NCI-H2196 treated with DMSO at 0.1 percent for 48 hours (cell line): ENCODE measurements around the gene LMBR1.
"Not testable (repeated sequence)": the region's sequence is repeated elsewhere in the genome, so short reads cannot be mapped to it uniquely, and the experiment has no call there.

Experiments used
- DNase-seq: peaks from one replicate; lab custom pipeline; 2025; ENCODE audit not compliant: unreplicated experiment; lab: John Stamatoyannopoulos, UW

Gene LMBR1

DNA sequence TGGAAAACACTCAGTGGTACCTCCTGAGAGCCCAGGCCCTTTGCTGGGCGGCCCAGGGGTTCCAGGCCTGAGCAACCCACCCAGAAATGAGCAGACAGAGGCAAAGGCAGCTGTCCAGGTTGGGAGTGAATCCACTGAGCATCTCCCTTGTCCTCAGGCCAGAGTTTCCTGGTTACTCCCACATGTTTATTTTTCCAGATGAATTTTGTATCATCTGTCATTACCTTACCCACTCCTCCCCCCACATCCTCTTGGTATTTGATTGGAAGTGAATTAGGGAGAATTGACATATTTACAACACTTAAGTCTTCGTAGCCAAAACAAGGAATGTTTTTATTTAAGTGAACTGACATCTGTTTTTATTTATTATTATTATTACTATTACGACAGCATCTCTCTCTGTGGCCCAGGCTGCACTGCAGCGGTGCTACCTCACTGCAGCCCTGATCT, 13.2 kb upstream of the LMBR1 start:
- no peak for DNase-seq

DNA sequence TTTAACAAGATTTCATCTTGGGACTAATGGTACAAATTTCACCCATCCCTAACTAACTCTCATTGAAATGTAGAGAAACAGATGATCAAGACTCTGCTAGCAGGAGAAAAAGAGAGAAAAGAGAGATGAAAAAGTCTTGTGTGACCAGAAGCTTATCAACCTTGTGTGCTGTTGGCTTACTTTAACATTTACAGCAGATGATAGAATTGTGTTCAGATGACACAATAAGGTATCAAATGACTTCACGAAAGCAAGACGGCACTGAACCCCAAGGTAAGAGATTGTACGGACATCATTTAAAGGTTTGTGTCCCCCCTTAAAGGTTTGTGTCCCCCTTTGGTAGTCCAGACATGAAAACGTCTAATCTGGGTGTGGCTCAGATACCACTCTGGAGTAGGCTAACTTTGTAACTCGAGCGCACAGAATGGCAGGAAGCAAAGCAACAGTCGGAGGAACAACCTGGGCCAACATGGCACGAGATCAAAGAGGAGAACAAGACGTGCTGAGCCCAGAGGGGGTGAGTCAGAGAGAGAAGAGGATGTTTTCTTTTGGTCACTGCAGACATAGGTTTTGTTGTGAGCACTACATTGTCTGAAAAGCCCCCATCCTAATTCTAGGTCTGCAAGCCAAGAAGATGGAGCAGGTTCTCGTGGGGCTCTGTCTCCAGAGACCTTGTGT, 10.4 kb upstream of the LMBR1 start:
- DNase-seq: peak; percentile 36

DNA sequence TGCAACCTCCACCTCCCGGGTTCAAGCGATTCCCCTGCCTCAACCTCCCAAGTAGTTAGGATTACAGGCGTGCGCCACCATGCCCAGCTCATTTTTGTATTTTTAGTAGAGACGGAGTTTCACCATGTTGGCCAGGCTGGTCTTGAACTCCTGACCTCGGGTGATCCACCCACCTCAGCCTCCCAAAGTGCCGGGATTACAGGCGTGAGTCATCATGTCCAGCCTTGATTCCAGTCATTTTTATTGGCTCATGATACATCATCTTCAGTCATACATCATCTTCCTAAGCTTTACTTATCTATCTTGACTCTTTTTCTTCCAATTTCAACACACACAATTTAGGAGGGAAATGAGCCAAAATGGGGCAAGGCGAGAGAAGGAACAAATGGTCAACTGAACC, 7.1 kb upstream of the LMBR1 start:
- not testable (repeated sequence) for DNase-seq

DNA sequence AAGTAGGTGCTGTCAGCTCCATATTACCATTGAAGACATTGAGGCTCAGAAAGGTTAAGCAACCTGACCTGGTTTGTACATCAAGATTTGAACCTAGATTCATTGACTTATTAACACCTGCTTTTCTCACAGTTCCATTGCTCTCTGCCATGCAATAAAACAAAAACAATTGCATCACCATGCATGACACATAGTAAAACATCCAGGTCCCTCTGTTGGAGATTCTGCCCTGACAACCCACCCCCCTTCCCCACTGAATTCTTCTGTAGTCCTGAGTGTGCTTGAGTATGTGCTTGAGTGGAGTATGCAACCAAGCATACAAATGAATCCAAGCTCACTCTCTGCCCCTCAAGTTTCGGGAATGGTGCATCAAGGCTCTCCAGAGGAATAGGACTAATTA, 6.0 kb upstream of the LMBR1 start:
- DNase-seq: no peak

DNA sequence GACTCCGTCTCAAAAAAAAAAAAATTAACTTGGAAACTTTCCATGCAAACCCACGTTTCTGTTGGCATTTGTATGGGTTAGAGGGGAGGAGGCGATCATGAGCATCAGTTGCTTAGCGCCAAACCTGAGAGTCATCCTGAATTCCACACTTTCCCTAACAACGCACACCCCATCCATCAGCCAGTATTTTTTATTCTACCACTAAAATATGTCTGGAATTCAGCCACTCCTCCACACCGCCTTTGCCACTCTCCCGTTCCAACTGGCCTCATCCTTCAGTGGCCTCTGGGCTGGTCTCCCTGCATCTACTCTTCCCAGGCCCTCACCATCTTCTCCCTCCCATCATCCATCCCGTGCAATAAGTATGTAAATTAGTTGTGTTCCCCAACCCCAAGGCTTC, 4.7 kb upstream of the LMBR1 start:
- no peak for DNase-seq

DNA sequence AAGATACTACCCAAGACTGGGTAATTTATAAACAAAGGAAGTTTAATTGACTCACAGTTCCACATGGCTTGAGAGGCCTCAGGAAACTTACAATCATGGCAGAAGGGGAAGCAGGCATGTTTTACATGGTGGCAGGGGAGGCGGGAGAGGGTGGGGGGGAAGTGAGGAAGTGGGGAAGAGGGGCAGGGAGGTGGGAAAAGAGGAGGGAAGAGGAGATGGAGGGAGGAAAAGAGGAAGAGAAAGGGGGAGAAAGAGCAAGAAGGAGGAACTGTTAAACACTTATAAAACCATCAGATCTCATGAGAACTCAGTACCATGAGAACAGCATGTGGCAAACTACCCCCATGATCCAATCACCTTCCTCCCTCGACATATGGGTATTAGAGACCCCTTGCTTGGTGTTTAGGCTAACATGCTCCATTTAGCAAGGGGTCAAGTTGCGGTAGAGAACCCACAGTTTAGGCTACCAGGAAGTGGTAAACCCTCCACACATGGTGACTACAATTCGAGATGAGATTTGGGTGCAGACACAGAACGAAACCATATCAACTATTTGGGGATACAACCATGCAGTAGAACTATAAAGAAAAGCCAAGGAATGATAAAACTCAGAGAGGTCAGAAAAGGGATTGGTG, 3.5 kb upstream of the LMBR1 start:
- DNase-seq: no peak

DNA sequence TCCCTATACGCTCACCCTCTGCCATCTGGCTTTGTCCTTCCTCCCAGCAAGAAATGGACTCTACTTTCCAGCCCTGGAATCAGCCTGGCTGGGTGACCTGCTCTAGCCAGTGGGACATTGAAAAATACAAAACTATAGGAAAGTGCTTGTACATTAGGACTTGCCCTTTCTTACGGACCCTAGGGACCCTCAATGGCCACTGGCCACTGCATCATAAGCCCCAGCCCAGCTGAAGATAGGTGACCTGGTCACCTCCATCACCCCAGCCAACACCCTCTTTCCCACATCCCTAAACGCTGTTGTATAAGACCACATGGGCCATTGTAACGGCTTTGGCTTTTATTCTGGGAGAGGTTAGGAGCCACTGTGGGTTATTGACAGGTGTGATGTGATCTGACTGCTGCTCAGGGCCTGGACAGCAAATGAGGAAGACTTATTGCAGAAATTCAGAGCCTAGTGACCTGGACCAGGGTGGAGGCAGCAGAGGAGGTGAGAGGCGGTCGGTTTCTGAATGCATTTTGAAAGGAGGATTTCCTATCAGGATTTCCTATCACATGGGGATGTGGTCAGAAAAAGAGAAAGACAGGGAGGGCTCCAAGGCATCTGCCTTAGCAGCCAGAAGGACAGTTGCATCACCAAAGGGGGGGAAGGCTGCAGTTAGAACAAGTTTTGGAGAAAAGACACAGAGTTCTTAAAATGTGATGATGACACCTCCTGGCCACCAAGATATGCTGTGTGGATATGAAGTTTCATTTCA, 2.2 kb upstream of the LMBR1 start:
- no peak for DNase-seq

DNA sequence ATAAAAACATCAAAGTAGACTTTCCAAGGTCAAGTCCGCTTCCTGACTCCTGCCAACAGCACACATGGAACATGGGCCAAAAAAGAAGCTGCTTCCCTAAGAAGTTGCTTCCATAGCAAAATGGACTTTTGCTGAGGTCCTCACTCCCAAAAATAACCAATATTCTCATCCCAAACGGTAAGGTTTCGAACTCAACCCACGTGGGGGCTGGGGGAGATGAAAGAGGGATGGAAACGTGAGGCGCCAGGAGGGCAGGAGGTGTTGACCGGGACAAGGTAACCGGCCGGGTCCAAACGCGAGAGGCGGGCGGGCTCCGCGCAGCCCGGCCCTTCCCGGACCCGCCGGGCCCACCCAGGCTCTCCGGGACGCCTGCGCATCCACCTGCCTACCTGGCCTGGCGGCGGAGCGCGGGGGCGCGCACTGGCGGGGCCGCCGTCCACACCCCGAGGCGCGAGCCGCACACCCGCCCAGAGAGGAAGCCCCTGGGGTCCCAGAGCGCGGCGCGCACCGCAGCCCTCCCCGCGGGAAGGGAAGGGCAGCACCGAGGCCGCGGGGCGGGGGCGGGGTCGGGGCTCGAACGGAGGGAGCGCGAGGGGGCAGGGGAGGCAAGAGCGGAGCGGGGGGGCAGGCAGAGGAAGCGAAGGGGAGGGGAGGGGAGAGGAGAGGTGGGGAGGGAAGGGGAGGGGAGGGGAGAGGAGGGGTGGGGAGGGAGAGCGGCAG, 742 bp downstream of the LMBR1 start:
- DNase-seq: no peak

DNA sequence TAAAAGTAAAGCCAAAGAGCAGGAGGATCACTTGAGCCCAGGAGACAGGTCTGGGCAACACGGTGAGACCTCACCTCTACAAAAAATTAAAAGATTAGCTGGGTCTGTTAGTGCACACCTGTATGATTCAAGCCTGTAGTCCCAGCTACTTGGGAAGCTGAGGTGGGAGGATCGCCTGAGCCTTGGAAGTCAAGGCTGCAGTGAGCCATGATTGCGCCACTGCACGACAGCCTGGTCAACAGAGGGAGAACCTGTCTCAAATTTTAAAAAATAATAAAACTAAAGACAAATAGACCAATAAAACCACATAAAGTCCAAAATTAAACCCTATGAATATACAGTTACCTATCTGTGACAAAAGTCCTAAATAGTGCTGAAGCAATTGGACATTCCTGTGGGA, 3.2 kb downstream of the LMBR1 start:
- DNase-seq: no peak

DNA sequence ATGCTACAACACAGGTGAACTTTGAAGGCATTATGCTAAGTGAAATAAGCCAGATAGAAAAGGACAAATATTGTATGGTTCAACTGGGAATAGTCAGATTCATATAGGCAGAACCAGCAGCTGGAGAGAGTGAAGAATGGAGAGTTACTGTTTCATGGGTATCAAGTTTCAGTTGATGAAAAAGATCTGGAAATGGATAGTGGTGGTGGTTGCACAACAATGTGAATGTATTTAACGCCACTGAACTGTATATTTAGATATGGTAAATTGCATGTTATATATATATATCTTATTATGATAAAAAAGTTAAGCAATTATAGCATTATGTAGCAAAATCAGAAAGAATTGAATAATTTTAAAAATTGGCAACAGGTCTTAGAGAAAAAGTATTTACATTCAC, 3.9 kb downstream of the LMBR1 start:
- DNase-seq: no peak

DNA sequence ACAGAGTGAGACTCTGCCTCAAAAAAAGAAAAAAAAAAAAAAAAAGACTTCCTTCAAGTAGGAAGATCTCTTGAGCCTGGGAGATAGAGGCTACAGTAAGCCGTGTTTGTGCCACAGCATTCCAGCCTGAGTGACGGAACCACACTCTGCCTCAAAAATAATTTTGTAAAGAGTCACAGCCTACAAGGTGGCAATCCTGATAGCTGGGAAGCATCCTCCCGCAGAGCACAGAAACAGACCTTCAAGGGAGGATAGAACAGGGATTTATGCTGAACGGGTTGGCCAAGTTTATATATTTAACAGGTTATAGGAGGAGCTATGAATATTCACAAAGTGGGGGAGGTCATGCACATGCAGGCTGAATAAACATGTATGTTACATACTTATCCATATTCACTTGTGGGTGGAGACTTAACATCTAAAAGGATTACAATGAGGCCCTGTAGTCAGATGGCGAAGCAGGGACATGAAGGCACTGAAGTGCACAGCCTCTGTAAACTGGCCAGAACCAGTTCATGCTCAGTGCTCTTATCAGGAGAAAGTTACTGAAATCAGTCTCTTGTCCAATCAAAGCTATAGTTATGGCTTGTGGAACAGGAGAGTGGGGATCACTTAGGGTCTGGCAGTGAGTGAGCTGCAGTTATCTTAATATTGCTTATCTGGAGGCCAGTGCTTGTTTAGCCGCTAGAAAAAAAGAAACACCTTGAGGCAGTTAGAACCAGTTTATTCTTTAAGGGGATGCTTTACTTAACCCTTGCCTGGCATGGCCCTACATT, 6.8 kb downstream of the LMBR1 start:
- no peak for DNase-seq

DNA sequence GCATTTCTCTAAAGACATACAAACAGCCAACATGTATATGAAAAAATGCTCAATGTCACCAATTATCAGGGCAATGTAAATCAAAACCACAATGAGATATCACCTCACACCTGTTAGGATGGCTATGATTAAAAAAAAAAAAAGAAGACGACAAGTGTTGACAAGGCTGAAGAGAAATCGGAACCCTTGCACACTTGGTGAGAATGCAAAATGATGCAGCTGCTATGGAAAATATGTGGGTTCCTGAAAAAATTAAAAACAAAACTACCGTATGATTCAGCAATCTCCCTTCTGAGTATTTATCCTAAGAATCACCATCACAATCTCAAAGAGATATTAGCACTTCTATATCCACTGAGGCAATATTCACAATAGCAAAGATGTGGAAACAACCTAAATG, 11.3 kb downstream of the LMBR1 start:
- DNase-seq: no peak

DNA sequence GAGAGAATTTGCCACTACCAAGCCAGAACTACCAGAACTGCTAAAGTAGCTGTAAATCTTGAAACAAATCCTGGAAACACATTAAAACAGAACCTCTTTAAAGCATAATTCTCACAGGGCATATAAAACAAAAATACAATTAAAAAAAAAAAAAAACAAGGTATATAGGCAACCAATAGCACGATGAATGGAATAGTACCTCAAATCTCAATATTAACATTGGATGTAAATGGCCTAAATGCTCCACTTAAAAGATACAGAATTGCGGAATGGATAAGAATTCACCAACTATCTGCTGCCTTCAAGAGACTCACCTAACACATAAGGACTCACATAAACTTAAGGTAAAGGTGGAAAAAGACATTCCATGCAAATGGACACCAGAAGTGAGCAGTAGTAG, 17.2 kb downstream of the LMBR1 start:
- no peak for DNase-seq

DNA sequence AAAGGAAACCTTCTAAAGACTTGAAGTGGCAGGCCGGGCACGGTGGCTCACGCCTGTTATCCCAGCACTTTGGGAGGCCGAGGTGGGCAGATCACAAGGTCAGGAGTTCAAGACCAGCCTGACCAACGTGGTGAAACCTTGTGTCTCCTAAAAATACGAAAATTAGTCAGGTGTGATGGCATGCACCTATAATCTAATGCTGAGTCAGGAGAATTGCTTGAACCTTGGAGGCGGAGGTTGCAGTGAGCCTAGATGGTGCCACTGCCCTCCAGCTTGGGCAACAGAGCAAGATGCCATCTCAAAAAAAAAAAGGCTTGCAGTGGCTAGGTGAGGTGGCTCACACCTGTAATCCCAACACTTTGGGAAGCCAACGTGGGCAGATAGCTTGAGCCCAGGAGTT, 24.6 kb downstream of the LMBR1 start:
- not testable (repeated sequence) for DNase-seq

DNA sequence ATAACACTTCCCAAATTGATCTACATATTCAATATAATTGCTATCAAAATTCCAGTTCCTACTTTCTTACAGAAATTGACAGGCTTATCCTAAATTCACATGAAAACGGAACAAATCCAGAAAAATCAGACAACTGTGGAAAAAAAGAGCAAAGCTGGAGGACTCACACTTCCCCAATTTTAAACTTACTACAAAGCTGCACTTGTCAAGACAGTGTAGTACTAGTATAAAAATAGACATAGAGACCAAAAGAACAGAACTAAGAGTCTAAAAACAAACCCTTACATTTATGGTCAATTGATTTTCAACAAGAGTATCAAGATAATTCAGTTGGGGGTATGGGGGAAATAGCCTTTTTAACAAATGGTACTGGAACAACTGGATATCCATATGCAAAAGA, 27.5 kb downstream of the LMBR1 start:
- no peak for DNase-seq

DNA sequence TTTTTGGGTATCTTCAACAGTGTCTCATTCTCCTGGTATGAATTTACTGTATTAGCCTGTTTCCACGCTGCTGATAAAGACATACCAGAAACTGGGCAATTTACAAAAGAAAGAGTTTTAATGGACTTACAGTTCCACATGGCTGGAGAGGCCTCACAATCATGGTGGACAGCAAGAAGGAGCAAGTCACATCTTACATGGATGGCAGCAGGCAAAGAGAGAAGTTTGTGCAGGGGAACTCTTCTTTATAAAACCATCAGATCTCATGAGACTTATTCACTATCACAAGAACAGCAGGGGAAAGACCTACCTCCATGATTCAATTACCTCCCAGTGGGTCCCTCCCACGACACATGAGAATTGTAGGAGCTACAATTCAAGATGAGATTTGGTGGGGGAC, 31.0 kb downstream of the LMBR1 start:
- not testable (repeated sequence) for DNase-seq

DNA sequence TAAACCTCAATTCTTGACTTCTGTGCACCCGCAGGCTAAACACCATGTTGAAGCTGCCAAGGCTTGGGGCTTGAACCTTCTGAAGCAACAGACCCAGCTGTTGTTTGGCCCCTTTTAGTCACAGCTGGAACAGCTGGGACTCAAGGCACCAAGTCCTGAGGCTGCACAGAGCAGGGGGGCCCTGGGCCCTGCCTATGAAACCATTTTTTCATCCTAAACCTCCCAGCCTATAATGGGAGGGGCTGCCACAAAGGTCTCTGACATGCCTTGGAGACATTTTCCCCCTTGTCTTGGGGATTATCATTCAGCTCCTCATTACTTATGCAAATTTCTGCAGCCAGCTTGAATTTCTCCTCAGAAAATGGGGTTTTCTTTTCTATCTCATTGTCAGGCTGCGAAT, 31.8 kb downstream of the LMBR1 start:
- no peak for DNase-seq

DNA sequence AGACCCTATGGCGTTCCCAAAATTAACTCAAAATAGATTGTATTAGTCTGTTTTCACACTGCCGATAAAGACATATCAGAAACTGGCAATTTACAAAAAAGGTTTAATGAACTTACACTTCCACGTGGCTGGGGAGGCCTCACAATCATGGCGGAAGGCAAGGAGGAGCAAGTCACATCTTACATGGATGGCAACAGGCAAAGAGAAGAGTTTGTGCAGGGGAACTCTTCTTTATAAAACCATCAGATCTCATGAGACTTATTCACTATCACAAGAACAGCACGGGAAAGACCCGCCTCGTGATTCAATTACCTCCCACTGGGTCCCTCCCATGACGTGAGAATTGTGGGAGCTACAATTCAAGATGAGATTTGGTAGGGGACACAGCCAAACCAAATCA, 32.9 kb downstream of the LMBR1 start:
- DNase-seq: not testable (repeated sequence)

DNA sequence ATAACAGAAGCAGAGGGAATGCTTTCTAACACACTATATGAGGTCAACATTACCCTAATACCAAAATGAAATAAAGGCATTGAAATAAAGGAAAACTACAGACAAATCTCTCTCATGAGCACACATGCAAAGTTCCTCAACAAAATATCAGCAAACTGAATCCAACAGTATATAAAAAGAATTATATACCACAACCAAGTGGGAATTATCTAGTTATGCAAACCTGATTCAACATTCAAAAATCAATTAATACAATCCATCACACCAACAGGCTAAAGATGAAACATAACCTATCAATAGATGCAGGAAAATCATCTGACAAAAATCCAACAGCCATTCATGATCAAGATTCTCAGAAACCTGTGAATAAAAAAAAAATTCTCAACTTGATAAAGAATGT, 34.5 kb downstream of the LMBR1 start:
- no peak for DNase-seq

DNA sequence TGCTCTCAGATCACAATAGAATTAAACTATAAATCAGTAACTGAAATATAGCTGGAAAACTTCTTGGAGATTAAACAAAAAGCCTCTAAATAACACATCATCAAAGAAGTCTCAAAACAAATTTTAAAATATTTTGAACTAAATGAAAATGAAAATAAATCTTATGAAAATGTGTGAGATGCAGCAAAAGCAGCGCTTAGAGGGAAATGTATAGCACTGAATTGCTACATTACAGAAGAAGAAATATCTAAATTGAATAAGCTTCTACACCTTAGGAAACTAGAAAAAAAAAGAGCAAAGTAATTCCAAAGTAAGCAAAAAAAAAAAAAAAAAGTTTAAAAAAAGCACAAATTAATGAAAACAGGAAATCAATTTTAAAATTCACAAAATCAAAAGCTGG, 35.2 kb downstream of the LMBR1 start:
- DNase-seq: no peak

DNA sequence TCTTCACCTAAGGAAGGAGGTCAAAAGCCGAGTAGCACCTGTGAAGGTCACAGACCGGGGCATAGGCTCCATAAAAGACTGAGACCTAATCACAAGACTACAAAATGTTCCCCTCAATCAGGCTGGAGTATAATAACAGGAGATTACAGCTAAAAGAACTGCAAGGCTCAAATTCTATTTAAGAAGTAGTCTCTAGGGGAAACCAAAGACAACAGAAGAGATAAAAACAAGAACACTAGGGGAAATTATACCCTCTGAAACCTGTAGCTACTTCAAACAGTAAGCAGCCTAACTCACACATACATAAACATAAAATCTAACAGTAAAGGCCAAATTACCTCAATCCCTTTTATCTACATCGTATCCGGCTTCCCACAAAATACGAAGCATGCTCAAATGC, 38.3 kb downstream of the LMBR1 start:
- no peak for DNase-seq
